HG03097 (cell line): ENCODE measurements around the gene CTTNBP2NL.

Experiments used
- ATAC-seq: cut with Tn5 transposase; IDR thresholded peaks from one replicate; pipeline ENCODE4 v1.9.1; 2021; ENCODE audit not compliant: unreplicated experiment, low FRiP score

CTTNBP2NL gene

DNA sequence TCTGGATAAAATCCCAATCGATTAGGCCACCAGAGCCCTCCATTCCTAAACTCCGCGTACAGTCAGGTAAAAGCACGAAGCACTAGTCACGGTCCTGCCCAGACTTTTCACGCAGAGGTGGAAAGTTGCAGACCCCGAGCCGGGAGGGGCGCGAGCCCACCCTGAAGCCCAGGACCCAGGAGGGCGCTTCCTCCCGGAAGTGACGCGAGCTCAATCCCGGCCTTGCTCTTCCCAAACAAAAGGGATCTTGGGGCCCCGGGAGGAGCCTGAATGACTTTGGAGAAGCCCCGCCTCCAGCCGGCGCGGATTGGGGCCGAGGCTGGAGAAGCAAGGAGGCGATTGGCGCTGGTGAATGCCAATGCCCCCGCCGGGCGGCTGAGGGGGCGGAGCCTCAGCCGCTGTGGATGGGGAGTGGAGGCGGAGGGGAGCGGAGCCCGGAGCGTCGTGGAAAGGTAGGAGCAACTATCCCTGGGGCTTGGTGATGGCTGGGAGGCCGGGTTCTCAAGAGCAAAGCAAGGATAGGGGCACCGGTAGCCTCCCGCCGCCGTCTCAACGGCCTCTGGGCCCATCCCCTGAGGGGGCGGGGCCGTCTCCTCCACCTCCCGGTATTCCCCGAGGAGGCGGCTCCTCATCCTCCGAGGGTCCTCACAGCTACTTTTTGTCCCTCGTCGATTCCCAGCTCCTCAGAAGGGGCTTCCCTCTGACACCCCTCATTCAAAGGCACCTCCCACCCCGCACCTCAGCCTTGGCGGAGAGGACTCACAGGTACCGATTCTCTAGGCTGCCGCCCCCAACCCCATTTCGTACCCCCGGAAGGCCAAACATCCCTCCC is at the start of gene CTTNBP2NL:
Gene CTTNBP2NL, plus strand, starts transcription at position 394 of the 832 bp plus-strand sequence. CDS start 19,952 bp downstream, outside the sequence.
- ATAC-seq, result peak; percentile 74

DNA sequence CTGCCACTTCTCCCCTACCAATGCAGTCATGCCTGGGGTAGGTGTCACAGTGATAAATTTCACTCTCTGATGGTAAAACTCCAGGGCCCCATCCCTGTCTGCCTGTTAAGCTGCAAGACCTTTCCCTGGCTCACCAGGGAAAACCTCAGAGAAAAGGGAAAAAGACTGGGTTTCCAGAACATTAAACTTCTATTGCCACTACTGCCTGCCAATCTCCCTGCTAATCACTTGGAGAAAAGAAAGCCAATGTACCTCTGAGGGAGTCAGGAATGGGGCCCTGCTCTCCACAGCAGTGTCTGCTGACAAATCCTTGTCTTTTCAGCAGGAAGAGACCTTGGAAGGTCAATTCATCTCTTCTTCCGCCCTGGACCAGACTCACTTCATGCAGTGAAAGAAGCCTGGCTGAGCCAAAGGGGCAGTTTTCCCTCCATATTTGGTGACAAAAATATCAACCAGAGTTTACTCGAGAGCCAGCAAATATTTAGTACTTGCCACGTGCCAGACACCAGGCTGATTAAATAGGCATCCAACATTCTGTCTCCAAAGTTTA is 49.1 kb upstream of the CTTNBP2NL start:
- ATAC-seq, result no peak

- no peak for ATAC-seq
Observed at GRCh38 chr1:112356765-112357164, 39.2 kb upstream of the CTTNBP2NL start.

DNA sequence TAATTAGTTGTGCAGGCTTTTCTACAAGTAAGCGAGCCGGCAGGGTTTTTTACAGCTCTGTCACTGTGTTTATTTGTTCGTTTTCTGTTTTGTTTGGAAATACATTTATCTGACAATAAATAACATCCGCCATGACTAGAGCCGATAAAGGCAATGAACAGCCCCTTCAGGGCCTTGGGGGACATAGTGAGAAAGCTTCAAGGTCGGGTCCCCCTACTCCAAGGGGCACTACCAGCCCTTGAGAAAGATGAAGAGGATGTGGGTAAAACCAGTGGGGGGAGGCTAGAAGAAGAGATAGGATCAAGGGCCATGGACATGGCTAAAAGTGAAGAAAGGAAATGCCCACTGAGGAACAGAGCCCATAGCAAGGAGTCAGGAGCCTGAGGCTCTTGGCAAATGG is 38.5 kb upstream of the CTTNBP2NL start:
- ATAC-seq, result no peak

DNA sequence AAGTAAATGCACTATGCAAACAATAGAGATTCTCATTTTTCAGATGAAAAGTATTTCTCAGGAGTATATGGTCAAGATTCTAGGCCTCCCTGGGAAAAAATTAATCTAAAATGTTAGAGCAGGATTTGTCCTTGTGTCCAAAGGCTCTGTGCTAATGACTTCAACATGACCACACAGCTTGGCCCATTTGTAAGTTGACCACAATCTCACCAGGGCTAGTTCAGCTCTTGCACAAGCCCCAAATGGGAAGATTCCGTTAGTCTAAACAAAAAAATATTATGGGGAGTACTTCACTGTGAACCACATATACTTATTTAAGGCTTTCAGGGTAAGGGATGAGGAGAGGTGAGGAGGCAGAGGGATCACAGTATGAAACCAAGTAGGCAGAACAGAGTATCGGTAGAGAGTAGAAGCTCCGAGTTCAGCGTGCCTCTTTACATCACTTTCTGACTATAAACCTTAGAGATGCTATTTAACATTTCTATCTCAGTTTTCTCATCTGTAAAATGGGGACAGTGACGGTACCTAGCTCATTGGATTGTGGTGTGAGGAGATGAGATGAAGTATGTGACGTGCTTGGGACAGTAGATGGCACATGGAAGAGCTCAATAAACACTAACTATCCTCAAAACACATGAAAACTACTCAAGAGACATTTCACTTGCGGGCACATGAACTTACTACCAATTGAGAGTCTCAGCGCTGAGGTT is 37.8 kb upstream of the CTTNBP2NL start:
- ATAC-seq, result no peak

GRCh38 chr1:112358798-112359408 is 37.1 kb upstream of the CTTNBP2NL start:
- no peak for ATAC-seq

GRCh38 chr1:112359961-112360767 is 35.9 kb upstream of the CTTNBP2NL start:
- ATAC-seq, result no peak

DNA sequence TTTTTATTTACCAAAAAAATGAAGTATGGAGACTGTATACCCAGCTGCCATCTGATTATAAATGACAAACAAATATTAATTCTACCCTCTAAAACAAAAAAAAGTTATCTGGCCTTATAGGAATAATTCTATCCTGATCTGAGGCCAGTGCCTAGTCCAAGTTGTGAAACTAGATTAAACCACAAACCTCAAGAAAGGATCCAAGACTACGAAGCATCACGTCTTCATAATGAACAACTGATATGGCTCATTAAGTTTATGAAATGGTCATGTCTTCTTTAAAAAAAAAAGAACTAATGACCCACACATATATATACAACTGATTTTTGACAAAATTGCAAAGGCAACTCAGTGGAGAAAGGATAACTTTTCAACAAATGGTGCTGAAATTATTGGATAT is 32.4 kb upstream of the CTTNBP2NL start:
- no peak for ATAC-seq

DNA sequence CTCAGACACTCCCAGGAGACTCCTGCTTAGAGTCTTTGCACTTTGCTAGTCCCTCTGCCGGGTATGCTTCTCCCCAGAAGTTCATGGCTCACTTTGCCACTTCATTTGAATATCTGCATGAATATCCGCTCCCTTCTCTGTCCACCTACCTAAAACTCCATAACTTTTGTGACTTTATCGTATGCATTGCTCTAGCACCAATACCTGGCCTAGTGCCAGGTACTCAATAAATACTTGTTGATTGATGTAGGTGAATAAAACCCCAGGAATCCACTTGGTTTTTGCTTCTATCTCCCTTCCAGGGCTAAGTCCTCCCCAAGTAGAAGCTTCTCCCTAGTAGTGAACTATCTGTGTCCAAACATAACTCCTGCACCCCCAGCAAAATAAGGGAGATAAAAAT is 27.8 kb upstream of the CTTNBP2NL start:
- ATAC-seq, result no peak

- no peak for ATAC-seq
Observed at GRCh38 chr1:112369392-112370285, 26.4 kb upstream of the CTTNBP2NL start.

DNA sequence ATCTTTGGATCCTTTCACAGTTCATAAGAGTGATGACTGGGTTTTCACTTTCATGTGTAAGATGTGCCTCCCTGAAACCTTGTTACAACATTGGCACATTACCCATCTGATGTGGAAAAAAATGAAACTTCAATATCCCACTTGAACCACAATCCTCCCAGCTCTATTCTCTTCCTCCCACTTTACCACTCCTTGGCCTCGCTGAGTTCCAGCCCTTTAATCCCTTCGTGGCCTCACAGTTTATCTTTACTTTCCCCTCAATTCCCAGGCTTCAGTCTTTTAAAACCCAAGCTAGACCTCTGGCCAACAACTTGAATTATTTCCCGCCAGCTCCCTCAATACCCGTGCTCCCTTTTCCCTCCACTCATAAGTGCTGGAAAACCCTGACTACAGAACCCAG is 25.0 kb upstream of the CTTNBP2NL start:
- ATAC-seq, result no peak

DNA sequence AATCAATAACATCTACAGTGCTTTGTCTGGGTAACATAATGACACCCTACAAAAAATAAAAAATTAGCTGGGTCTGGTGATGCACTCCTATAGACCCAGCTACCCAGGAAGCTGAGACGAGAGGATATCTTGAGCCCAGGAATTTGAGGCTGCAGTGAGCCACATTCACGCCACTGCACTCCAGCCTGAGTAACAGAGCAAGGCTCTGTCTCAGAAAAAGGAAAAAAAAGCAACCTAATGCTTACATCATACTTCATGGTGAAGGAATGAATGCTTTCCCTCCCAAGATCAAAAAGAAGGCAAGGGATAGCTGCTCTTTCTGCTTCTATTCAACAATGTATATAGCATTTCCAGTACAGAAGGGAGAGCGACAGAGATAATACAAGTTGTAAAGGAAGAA is 24.2 kb upstream of the CTTNBP2NL start:
- no peak for ATAC-seq

GRCh38 chr1:112373806-112374205 is 22.2 kb upstream of the CTTNBP2NL start:
- no peak for ATAC-seq

DNA sequence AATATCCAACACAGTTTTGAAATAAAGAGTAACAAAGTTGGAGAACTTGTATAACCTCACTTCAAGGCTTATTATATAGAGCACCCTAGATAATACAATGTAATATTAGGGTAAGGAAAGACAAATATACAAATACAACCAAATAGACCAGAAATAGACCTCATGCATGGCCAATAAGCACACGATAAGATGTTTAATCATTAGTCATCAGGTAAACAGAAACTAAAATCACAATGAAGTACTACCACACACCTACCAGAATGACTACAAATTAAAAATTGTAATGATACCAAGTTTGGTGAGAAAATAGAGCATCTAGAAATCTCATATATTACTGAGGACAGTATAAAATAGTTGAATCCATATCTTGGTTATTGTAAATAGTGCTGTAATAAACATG is 20.3 kb upstream of the CTTNBP2NL start:
- no peak for ATAC-seq

DNA sequence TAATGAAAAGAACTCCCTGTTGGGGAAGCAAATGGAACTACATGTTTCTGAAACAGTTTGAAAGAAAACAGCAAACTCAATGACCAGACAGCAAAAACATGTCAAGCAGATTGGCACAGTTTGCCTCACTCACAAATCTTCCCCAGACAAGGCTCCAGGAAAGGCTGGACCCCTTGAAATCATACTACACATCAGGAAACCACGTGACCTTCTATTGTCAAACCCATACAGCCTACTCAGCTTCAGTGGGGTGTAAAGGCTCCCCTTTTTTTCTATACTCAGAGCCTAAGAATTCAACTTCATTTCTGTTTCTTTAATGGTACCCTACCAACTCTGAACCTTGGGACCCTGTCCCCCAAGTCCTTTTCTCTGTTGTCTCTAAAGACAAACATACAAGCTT is 15.7 kb upstream of the CTTNBP2NL start:
- ATAC-seq, result no peak

DNA sequence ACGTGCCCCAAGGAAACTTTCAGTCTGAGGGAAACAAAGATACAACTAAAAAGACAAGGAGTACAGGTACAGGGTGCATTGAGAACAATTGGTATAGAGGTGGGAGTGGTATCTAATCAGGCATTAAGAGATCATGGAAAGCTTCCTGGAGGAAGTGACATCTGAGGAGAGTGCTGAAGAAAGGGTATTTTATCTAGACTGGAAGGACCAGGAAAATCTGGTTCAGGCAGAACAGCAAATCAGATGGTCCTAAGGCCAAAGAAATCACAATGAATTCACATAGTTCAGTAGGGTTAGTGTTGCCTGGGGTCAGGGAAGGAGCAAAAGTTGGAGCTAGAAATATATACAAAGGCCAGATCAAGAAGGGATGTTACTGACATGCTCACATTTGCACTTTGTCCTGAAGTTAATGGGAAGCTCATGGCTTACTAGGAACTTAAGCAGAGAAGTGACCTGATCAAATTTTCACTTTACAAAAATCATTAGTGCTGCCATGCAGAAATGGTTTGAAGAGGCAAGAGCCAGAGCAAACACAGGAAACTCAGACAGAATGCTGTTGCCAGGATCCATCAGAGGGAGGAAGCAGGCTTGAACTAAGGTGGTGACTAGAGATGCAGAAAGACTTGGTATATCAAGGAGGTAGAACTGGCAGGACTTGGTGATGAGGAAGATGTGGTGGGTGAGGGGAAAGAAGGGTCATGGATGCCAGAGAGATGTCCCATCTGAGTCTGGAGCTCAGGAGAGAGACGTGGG is 14.5 kb upstream of the CTTNBP2NL start:
- no peak for ATAC-seq

DNA sequence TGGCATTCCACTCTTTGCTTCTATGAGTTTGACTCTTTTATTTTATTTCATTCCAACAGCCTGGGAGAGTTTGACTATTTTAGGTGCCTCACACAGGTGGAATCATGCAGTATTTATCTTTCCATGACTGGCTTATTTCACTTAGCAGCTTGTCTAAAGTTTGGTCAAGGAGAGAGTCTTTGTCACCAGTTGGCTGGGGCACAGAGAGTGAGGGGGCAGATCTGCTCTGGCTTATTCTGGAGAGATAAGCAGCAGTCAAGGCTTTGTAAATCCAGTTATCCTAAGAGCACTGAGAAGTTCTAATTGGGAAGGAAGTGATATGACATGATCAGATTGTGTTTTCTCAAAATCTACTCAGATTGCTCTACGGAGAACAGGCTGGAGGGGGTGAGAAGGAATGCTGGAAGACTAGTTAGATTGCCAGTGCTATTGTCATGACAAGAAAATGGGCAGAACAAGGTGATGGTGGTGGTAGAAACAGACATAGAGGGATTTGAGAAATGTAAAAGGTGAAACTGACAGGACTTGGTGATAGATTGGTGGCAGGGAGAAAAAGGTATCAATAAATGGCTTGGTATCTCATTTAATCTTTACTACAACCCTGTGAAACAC is 12.1 kb upstream of the CTTNBP2NL start:
- ATAC-seq, result no peak

DNA sequence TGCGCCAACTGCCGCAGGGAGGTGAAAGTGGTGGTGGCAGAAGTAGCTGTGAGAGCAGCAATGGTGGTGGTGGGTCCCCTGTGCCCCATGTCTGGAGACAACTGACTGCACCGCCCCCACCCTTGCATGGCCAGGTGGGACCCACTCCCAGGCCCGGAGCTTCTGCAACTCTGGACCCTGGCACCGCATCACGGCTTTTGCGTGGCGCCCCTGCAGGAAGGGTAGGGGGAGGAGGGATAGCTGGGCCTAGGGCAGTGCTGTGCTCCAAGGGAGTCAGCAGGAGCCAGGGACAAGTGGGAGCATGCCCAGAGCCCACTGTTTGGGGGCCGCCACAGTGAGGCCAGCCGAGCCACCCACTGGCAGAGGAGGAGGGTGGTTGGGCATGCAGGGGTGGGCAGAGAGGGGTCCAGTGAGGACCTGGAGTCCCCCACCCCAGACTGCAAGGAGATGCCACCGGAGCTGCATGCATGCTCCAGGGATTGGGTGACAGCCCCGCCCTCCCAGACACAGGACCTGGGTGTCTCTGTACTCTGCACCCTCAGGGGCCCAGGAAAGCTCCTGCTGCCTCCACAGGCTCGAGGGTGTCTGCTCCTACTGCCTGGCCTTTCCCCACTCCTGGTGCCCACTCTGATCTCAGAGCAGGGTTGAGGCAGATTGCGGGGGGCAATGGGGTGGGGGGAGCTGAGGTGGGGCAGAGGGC is 9.8 kb upstream of the CTTNBP2NL start:
- ATAC-seq, result no peak
